SH-SY5Y (cell line): ENCODE measurements around the gene CYCS.

Experiments
- GATA2 ChIP-seq: IDR thresholded peaks from 2 replicates; pipeline ENCODE4 v1.6.1; 2011; ENCODE audit warnings: mild to moderate bottlenecking, low read depth, low read length
- GATA3 ChIP-seq: IDR thresholded peaks from 2 replicates; pipeline ENCODE4 v1.6.1; 2011; ENCODE audit warnings: low read depth, mild to moderate bottlenecking, low read length, moderate library complexity

- TF ChIP-seq GATA2: no peak
- no peak for TF ChIP-seq GATA3
These were observed 15.8 kb downstream of the CYCS start for GRCh38 chr7:25109276-25109675.
